ENCODE measurements around the gene ZNF701. TPM values are rescaled to one million over a fixed set of nuclear protein-coding genes. Genes with fewer than 3 reads are reported as not detected.
"Not testable (repeated sequence)": the region's sequence is repeated elsewhere in the genome, so short reads cannot be mapped to it uniquely, and the experiment has no call there.

ZNF701 gene
- total and polyA plus RNA-seq, 2 donors (not counting 1 experiment from before 2014, with no cell fraction given) = 5.7 to 18.8 TPM

DNA sequence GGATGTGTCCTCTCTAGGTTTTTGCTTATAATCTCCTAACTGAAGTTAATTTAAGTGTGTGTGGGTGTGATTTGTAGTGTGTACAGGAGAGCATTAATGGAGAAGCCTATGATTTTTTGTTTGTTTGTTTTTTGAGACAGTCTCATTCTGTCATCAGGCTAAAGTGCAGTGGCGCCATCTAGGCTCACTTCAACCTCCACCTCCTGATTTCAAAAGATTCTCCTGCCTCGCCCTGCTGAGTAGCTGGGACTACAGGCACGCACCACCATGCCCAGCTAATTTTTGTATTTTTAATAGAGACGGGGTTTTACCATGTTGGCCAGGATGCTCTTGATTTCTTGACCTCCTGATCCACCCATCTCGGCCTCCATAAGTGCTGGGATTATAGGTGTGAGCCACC is 20.6 kb downstream of the ZNF701 start:
- H3K9ac ChIP-seq (ENCODE audit: insufficient read depth, low read length) = no peak overlapping the region
- no peaks in the 10 kb centered on the region for H3K27me3 ChIP-seq (ENCODE audit: control insufficient read depth, insufficient read depth, low read length)
- H3K4me1 ChIP-seq (ENCODE audit: control insufficient read depth, extremely low read depth, insufficient read depth, low read length) = no peaks in the 10 kb centered on the region
- H3K36me3 ChIP-seq (ENCODE audit: control insufficient read depth, insufficient read depth, low read length) = no peaks in the 10 kb centered on the region
- TF ChIP-seq, protein P1, sequence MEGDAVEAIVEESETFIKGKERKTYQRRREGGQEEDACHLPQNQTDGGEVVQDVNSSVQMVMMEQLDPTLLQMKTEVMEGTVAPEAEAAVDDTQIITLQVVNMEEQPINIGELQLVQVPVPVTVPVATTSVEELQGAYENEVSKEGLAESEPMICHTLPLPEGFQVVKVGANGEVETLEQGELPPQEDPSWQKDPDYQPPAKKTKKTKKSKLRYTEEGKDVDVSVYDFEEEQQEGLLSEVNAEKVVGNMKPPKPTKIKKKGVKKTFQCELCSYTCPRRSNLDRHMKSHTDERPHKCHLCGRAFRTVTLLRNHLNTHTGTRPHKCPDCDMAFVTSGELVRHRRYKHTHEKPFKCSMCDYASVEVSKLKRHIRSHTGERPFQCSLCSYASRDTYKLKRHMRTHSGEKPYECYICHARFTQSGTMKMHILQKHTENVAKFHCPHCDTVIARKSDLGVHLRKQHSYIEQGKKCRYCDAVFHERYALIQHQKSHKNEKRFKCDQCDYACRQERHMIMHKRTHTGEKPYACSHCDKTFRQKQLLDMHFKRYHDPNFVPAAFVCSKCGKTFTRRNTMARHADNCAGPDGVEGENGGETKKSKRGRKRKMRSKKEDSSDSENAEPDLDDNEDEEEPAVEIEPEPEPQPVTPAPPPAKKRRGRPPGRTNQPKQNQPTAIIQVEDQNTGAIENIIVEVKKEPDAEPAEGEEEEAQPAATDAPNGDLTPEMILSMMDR (conservative IDR thresholded peaks at IDR 0.05 in 1 of 2, IDR thresholded peaks at IDR 0.05 in 1 of 2; ENCODE audit: low read depth in 1 of 2, low read length in 2 of 2) = no peak
- TF ChIP-seq EZH2 (IDR thresholded peaks at IDR 0.05; ENCODE audit: low read length, missing control alignments) = no peak
- no peak overlapping the region for H3K27ac ChIP-seq (ENCODE audit: insufficient read depth, low read length)
- no peak for DNase-seq (ENCODE audit: low read depth in 2 of 2)
- no peaks in the 10 kb centered on the region for H3K79me2 ChIP-seq (ENCODE audit: control insufficient read depth, insufficient read depth, low read length)
- no peaks in the 10 kb centered on the region for H3K9me3 ChIP-seq (ENCODE audit: control insufficient read depth, insufficient read depth, low read depth, low read length)
- H3K4me3 ChIP-seq (replicated peaks in 1 of 4; ENCODE audit: control extremely low read depth in 1 of 4, insufficient read depth in 1 of 4, low read depth in 3 of 4, low read length in 4 of 4) = no peak overlapping the region
- no peaks in the 10 kb centered on the region for H4K20me1 ChIP-seq (ENCODE audit: control insufficient read depth, extremely low read depth, insufficient read depth, low read length)
- H3K4me2 ChIP-seq (ENCODE audit: extremely low read depth, insufficient read depth, low read length) = no peak overlapping the region
- no peak overlapping the region for H2AFZ ChIP-seq (ENCODE audit: low read length)

DNA sequence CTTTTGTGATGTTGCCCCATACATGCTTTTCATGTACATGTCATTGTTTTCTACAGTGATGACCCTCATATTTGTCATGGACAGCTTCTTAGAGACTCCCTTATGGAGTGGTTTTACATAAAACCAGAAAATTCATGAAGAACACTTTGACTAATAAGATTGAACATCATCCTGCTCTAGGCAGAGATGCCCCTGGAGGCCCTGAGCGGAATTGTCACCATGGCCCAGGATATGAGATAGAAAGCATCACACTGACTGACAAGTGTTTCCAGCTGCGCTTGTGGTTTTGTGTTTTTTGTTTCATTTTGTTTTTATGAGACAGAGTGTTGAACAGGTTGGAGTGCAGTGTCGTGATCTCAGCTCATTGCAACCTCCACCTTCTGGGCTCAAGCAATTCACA is 22.2 kb downstream of the ZNF701 start:
- H3K9ac ChIP-seq (ENCODE audit: insufficient read depth, low read length) = no peak overlapping the region
- no peaks in the 10 kb centered on the region for H4K20me1 ChIP-seq (ENCODE audit: control insufficient read depth, extremely low read depth, insufficient read depth, low read length)
- H3K9me3 ChIP-seq (ENCODE audit: control insufficient read depth, insufficient read depth, low read depth, low read length) = no peaks in the 10 kb centered on the region
- no peaks in the 10 kb centered on the region for H3K4me1 ChIP-seq (ENCODE audit: control insufficient read depth, extremely low read depth, insufficient read depth, low read length)
- H3K4me2 ChIP-seq (ENCODE audit: extremely low read depth, insufficient read depth, low read length) = no peak overlapping the region
- no peak for DNase-seq (ENCODE audit: low read depth in 2 of 2)
- H3K36me3 ChIP-seq (ENCODE audit: control insufficient read depth, insufficient read depth, low read length) = no peaks in the 10 kb centered on the region
- H3K79me2 ChIP-seq (ENCODE audit: control insufficient read depth, insufficient read depth, low read length) = no peaks in the 10 kb centered on the region
- no peaks in the 10 kb centered on the region for H3K27me3 ChIP-seq (ENCODE audit: control insufficient read depth, insufficient read depth, low read length)
- H3K27ac ChIP-seq (ENCODE audit: insufficient read depth, low read length) = no peak overlapping the region
- H3K4me3 ChIP-seq (replicated peaks in 1 of 4; ENCODE audit: control extremely low read depth in 1 of 4, insufficient read depth in 1 of 4, low read depth in 3 of 4, low read length in 4 of 4) = no peak overlapping the region
- TF ChIP-seq EZH2 (IDR thresholded peaks at IDR 0.05; ENCODE audit: low read length, missing control alignments) = no peak
- TF ChIP-seq, protein P1 (conservative IDR thresholded peaks at IDR 0.05 in 1 of 2, IDR thresholded peaks at IDR 0.05 in 1 of 2; ENCODE audit: low read depth in 1 of 2, low read length in 2 of 2) = no peak
- H2AFZ ChIP-seq (ENCODE audit: low read length) = no peak overlapping the region

DNA sequence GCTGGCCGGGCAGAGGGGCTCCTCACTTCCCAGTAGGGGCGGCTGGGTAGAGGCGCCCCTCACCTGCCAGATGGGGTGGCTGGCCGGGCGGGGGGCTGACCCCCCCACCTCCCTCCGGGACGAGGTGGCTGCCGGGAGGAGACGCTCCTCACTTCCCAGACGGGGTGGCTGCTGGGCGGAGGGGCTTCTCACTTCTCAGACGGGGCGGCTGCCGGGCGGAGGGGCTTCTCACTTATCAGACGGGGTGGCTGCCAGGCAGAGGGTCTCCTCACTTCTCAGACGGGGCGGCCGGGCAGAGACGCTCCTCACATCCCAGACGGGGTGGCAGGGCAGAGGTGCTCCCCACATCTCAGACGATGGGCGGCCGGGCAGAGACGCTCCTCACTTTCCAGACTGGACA is 23.4 kb downstream of the ZNF701 start:
- H3K9me3 ChIP-seq (ENCODE audit: control insufficient read depth, insufficient read depth, low read depth, low read length); H3K9ac ChIP-seq (ENCODE audit: insufficient read depth, low read length); H3K36me3 ChIP-seq (ENCODE audit: control insufficient read depth, insufficient read depth, low read length); H4K20me1 ChIP-seq (ENCODE audit: control insufficient read depth, extremely low read depth, insufficient read depth, low read length); H3K79me2 ChIP-seq (ENCODE audit: control insufficient read depth, insufficient read depth, low read length); H3K27me3 ChIP-seq (ENCODE audit: control insufficient read depth, insufficient read depth, low read length); H2AFZ ChIP-seq (ENCODE audit: low read length); H3K27ac ChIP-seq (ENCODE audit: insufficient read depth, low read length); H3K4me2 ChIP-seq (ENCODE audit: extremely low read depth, insufficient read depth, low read length); H3K4me1 ChIP-seq (ENCODE audit: control insufficient read depth, extremely low read depth, insufficient read depth, low read length); H3K4me3 ChIP-seq (replicated peaks in 1 of 4; ENCODE audit: control extremely low read depth in 1 of 4, insufficient read depth in 1 of 4, low read depth in 3 of 4, low read length in 4 of 4); DNase-seq (ENCODE audit: low read depth in 2 of 2): not testable (repeated sequence)

Measured in fibroblast of lung (primary cell).